HG02885 (cell line): ENCODE results near the gene HOXA3.

Experiments
- ATAC-seq: cut with Tn5 transposase; IDR thresholded peaks from one replicate; pipeline ENCODE4 v1.9.1; 2021; ENCODE audit warnings: mild to moderate bottlenecking; ENCODE audit not compliant: unreplicated experiment, poor library complexity

Gene HOXA3

GRCh38 chr7:27106901-27107240 lies 45.5 kb downstream of the HOXA3 start:
- no peak for ATAC-seq

- no peak for ATAC-seq
Measured at GRCh38 chr7:27106181-27106900, 46.0 kb downstream of the HOXA3 start.

- ATAC-seq: no peak
Measured at GRCh38 chr7:27105301-27106031, 46.9 kb downstream of the HOXA3 start.

GRCh38 chr7:27104341-27105058 lies 47.9 kb downstream of the HOXA3 start:
- ATAC-seq: no peak

GRCh38 chr7:27103489-27104226 lies 48.7 kb downstream of the HOXA3 start:
- no peak for ATAC-seq

- ATAC-seq: no peak
Measured at GRCh38 chr7:27102581-27103442, 49.6 kb downstream of the HOXA3 start, which contains the start of gene HOXA2. HOXA2 (minus strand) TSS chr7:27102683; CDS start chr7:27102500, 183 bp downstream.

GRCh38 chr7:27101957-27102580 lies 50.3 kb downstream of the HOXA3 start:
- no peak for ATAC-seq

- no peak for ATAC-seq
Measured at GRCh38 chr7:27101171-27101956, 51.0 kb downstream of the HOXA3 start.

GRCh38 chr7:27100694-27101170 lies 51.7 kb downstream of the HOXA3 start:
- ATAC-seq: no peak

GRCh38 chr7:27099453-27100370 lies 52.7 kb downstream of the HOXA3 start:
- ATAC-seq: no peak

- ATAC-seq: no peak
Measured at GRCh38 chr7:27098578-27099451, 53.6 kb downstream of the HOXA3 start.

- no peak for ATAC-seq
Measured at GRCh38 chr7:27097686-27098577, 54.5 kb downstream of the HOXA3 start.

- ATAC-seq: no peak
Measured at GRCh38 chr7:27096768-27097514, 55.4 kb downstream of the HOXA3 start.

- peak; percentile 87 for ATAC-seq
Measured at GRCh38 chr7:27095897-27096767, 56.3 kb downstream of the HOXA3 start, which contains the start of gene HOXA1. HOXA1 (minus strand) TSS chr7:27096000; CDS start chr7:27095912, 88 bp downstream.
